ENCODE data around the gene HOXD11.

Gene HOXD11

DNA sequence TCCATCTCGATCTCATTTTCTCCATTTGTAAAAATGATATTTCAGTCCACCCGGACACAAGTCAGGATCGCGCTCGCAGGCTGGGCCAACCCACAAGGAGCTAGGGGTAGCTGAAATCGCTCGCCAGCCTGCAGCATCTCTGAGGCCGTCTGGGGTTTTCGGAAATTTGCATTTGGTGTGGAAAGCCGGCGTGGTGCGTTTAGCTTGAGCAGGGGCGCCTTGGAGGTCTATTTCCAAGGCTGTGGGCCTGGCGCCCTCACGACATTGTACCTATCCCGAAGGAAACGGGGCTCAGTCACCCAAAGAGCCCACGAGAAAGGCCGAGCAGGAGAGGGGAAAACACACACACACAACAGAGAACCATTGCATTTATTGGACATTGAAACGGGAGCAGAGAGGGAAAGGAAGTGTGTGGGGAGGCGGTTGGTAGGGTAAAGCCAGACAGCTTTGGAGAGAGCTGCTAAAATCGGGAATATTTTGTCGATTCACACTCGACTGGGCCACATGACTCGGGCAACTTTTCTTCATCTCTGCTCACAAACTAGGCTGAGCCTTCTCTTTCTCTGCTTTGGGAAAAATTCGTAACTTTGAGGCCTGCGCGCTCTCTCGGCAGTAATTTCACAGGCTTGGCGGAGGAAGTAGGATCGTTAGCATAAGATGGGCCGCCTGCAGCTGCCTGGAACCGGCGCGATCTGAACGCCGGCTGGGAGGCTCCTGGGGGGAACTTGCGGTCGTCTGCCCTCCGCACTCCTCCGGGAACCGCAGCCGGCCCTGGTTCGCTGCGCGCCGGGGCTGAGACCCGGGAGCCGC is 21.3 kb downstream of the HOXD11 start:
- DNase-seq (ENCODE audit: low spot score), result no peak

DNA sequence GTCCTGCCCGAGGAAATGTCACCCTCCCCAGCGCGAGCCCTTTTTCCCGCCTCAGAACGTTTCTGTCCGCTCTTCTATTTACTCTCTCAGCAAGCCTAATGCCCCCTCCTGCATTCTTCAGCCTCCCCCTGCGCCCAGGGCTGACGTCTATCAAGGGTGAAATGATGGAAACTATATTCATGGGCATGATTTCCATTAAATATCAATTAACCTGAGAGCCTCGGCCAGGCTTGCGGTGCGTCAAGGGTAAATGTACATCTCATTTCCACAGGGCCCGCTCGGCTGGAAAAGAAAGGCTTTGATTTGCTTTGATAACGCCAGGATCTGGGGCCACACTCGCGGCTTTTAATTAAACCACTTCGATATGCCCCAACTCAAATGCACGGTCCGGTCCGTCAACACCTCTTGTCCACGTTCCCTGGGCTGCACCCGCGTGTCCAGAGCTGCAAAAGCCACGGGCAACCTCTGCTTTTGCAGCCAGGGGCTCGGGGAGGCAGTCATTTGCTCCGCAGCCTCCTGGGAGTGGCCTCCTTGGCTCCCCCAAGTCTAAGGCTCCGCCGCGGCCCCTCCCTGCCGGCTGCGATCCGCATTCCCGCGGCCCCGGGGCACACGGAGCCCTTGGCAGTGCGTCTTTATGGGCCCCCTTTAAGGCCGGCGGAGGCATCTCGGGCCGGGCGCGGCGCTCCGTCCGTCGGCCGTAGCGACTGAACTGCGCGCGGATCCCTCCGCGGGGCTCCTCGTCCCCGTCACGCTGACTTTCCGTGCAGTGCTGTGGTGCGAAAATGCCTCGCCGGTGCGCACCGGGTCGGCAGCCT is 22.1 kb downstream of the HOXD11 start, which contains the start of gene HOXD8:
Gene HOXD8 (plus strand): TSS at position 724 of the 815 bp plus-strand sequence. CDS start 662 bp downstream, outside the sequence.
- TF ChIP-seq, protein P1, sequence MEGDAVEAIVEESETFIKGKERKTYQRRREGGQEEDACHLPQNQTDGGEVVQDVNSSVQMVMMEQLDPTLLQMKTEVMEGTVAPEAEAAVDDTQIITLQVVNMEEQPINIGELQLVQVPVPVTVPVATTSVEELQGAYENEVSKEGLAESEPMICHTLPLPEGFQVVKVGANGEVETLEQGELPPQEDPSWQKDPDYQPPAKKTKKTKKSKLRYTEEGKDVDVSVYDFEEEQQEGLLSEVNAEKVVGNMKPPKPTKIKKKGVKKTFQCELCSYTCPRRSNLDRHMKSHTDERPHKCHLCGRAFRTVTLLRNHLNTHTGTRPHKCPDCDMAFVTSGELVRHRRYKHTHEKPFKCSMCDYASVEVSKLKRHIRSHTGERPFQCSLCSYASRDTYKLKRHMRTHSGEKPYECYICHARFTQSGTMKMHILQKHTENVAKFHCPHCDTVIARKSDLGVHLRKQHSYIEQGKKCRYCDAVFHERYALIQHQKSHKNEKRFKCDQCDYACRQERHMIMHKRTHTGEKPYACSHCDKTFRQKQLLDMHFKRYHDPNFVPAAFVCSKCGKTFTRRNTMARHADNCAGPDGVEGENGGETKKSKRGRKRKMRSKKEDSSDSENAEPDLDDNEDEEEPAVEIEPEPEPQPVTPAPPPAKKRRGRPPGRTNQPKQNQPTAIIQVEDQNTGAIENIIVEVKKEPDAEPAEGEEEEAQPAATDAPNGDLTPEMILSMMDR (IDR thresholded peaks at IDR 0.05; ENCODE audit: extremely low read depth, missing control alignments), result no peak
- no peak for DNase-seq (ENCODE audit: low spot score)

More for the DNA sequence above, 21.3 kb downstream of the HOXD11 start:
- TF ChIP-seq, protein P1 (IDR thresholded peaks at IDR 0.05; ENCODE audit: extremely low read depth, missing control alignments), result no peak

DNA sequence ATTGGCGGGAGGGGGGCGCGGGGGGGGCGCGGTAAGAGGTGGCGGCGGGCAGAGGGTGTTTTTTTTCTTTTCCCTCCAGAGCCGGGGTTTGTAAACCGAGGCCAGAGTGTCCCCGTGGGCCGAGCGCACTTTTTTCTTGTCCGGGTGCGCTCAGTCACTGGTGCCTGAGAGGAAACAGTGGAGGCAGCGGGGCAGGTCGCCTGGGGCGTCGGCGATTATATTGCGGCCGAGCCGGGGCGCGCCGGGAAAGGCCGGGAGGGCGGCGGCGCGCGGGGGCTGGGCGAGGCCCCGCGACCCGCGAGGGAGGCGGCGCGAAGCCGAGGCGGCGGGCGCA is 22.7 kb downstream of the HOXD11 start:
- DNase-seq (ENCODE audit: low spot score), result no peak
- TF ChIP-seq, protein P1 (IDR thresholded peaks at IDR 0.05; ENCODE audit: extremely low read depth, missing control alignments), result no peak

DNA sequence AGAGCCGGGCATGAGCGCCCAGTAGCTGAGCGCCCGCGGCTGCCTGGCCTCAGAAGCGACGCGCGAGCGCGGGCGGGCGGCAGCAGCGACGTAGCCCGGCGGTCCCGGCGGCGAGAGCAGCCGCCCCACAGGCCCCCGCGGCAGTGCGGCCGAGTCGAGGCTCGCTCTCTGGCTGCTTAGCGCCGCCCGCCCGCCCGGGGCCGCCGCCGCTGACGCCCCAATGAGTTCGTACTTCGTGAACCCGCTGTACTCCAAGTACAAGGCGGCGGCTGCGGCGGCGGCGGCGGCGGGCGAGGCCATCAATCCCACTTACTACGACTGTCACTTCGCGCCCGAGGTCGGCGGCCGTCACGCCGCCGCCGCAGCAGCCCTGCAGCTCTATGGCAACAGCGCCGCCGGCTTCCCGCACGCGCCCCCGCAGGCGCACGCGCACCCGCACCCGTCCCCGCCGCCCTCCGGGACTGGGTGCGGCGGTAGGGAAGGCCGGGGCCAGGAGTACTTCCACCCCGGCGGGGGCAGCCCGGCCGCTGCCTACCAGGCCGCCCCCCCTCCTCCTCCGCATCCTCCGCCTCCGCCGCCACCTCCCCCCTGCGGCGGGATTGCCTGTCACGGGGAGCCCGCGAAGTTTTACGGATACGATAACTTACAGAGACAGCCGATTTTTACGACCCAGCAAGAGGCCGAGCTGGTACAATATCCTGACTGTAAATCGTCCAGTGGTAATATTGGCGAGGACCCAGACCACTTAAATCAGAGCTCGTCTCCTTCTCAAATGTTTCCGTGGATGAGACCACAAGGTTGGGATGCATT is 23.3 kb downstream of the HOXD11 start:
- no peak for DNase-seq (ENCODE audit: low spot score)
- TF ChIP-seq, protein P1 (IDR thresholded peaks at IDR 0.05; ENCODE audit: extremely low read depth, missing control alignments), result no peak

DNA sequence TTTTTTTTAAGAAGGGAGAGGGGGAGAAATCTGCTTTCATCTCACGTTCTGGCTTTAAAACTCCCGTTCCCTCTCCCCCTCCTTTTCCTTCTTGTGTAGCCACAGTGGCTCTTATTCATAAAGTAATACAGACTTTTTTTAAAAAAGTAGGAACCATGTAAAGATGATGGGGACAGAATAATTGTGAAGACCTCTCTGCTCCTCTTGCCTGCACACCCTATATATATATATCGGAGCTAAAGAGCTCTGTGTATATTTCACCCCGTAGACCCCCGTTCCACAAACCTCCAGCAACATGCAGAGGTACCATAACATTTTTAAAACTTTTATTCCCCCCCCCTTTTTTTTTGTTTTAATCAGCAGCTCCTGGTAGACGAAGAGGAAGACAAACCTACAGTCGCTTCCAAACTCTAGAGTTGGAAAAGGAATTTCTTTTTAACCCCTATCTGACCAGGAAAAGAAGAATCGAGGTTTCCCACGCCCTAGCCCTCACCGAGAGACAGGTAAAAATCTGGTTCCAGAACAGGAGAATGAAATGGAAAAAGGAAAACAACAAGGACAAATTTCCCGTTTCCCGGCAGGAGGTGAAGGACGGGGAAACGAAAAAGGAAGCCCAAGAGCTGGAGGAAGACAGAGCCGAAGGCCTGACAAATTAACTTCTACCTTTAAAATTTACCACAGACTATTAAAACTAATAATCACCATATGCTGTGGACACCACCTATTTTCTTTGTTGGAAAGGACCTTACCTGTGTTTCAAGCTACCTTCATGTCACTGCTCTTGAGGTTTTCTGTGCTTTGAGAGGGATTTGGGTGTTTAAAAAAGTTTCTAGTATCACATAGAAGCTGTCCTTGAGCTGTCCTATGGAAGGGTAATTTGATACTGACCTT is 24.1 kb downstream of the HOXD11 start:
- no peak for DNase-seq (ENCODE audit: low spot score)
- TF ChIP-seq, protein P1 (IDR thresholded peaks at IDR 0.05; ENCODE audit: extremely low read depth, missing control alignments), result no peak

DNA sequence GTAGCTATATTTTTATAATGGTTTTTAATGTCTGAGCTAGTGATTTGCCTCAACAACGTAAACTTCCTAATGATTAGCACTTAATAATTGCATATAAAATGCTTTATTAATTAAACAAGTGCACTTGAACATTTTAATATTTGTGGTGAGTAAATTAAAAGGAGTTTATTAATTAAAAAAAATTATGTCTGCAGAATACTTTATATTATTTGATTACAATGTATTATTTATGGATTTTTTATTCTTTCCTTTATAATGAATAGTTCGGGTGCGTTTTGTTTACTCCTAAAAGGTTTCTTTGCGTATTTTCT is 24.7 kb downstream of the HOXD11 start:
- no peak for DNase-seq (ENCODE audit: low spot score)
- TF ChIP-seq, protein P1 (IDR thresholded peaks at IDR 0.05; ENCODE audit: extremely low read depth, missing control alignments), result no peak

Data from GM20000 (cell line).